B cell (primary cell): ENCODE data around the gene SH3RF3. TPM values are rescaled to one million over a fixed set of nuclear protein-coding genes. Genes with fewer than 3 reads are reported as not detected.

Experiments
- ATAC-seq: fragments of 200-7000 bp; cut with Tn5 transposase; one replicate; pipeline ENCODE4 v1.10.0; 2021; ENCODE audit warnings: low read depth, mild to moderate bottlenecking, moderate number of reproducible peaks, moderate library complexity
- CTCF ChIA-PET: fragments of 350-600 bp; sonication (Branson Sonifier 250); formaldehyde crosslinking; loops from one replicate; lab custom pipeline; 2021; ENCODE audit warnings: antibody characterized with exemption, inconsistent platforms; lab: Charles Lee
- POLR2A ChIA-PET: fragments of 350-600 bp; sonication (Branson Sonifier 250); formaldehyde crosslinking; loops from one replicate; lab custom pipeline; 2021; ENCODE audit warnings: antibody characterized with exemption; lab: Charles Lee
- DNase-seq: peaks from one replicate; pipeline ENCODE4 v3.0.0; 2013
- H2AFZ ChIP-seq: 2 replicates; pipeline ENCODE4 v1.6.1; 2012; ENCODE audit warnings: mild to moderate bottlenecking, low read depth, low read length; ENCODE audit not compliant: insufficient read depth, poor library complexity, severe bottlenecking
- H3K27ac ChIP-seq, 2 donors: 1 replicate in 1 of 2; 2 replicates in 1 of 2; pipeline ENCODE4 v1.5.1; 2012 to 2013; ENCODE audit warnings: low read length in 2 of 2, mild to moderate bottlenecking in 2 of 2, moderate library complexity in 1 of 2
- H3K27me3 ChIP-seq, 4 experiments: fragments of 200-600 bp in 1 of 4; sonication (generic) in 1 of 4; replicated peaks in 1 of 4; 1 replicate in 2 of 4; 2 replicates in 2 of 4; pipeline versions ENCODE4 v1.6.1 to v1.7.0; 2013 to 2016; ENCODE audit warnings: low read length in 3 of 4, mild to moderate bottlenecking in 2 of 4, mixed read lengths in 1 of 4, moderate library complexity in 1 of 4; ENCODE audit not compliant: insufficient read depth in 4 of 4, control insufficient read depth in 3 of 4; ENCODE audit errors: control extremely low read depth in 1 of 4
- H3K36me3 ChIP-seq, 2 experiments: replicated peaks in 1 of 2; 1 replicate in 1 of 2; 2 replicates in 1 of 2; pipeline versions ENCODE4 v1.6.1 to v1.7.1; 2013; ENCODE audit warnings: low read length in 1 of 2; ENCODE audit not compliant: insufficient read depth in 2 of 2, control insufficient read depth in 1 of 2; ENCODE audit errors: control extremely low read depth in 1 of 2, extremely low read depth in 1 of 2
- H3K4me1 ChIP-seq, 2 donors: fragments of 200-600 bp in 1 of 2; sonication (generic) in 1 of 2; 1 replicate in 1 of 2; 2 replicates in 1 of 2; pipeline versions ENCODE4 v1.5.1 to v1.6.1; 2013 to 2017; ENCODE audit warnings: low read length in 2 of 2; ENCODE audit not compliant: control insufficient read depth in 2 of 2, insufficient read depth in 2 of 2
- H3K4me2 ChIP-seq: replicated peaks from 2 replicates; pipeline ENCODE3; 2012; ENCODE audit warnings: mild to moderate bottlenecking, low read depth, low read length; ENCODE audit not compliant: poor library complexity, severe bottlenecking
- H3K4me3 ChIP-seq, 5 experiments: fragments of 200-600 bp in 1 of 5; sonication (generic) in 1 of 5; 1 replicate in 3 of 5; 2 replicates in 2 of 5; pipeline versions ENCODE4 v1.5.1 to v1.7.0; 2011 to 2016; ENCODE audit warnings: low read length in 4 of 5, mild to moderate bottlenecking in 4 of 5, low read depth in 2 of 5, control low read depth in 1 of 5, moderate library complexity in 1 of 5; ENCODE audit not compliant: insufficient read depth in 1 of 5; ENCODE audit errors: control extremely low read depth in 1 of 5, extremely low read depth in 1 of 5
- H3K79me2 ChIP-seq: fragments of 200-600 bp; sonication (generic); one replicate; pipeline ENCODE4 v1.6.0; 2016; ENCODE audit warnings: low read length; ENCODE audit not compliant: control insufficient read depth, insufficient read depth
- H3K9ac ChIP-seq: fragments of 200-600 bp; sonication (generic); 2 replicates; pipeline ENCODE4 v1.6.1; 2017; ENCODE audit warnings: mild to moderate bottlenecking, low read length, moderate library complexity
- H3K9me3 ChIP-seq, 3 donors: one replicate each; pipeline versions ENCODE4 v1.6.1 to v1.7.1; 2013; ENCODE audit warnings: low read length in 2 of 3; ENCODE audit not compliant: control insufficient read depth in 2 of 3, insufficient read depth in 1 of 3; ENCODE audit errors: control extremely low read depth in 1 of 3
- H4K20me1 ChIP-seq: 2 replicates; pipeline ENCODE4 v1.6.0; 2012; ENCODE audit warnings: mild to moderate bottlenecking, low read length; ENCODE audit not compliant: insufficient read depth, control insufficient read depth, poor library complexity, severe bottlenecking
- H3K27ac Mint-ChIP-seq: one replicate; pipeline ENCODE4 v1.8.0; 2021; ENCODE audit warnings: mixed read lengths
- H3K27me3 Mint-ChIP-seq: one replicate; pipeline ENCODE4 v1.8.0; 2021; ENCODE audit warnings: mixed read lengths
- H3K4me1 Mint-ChIP-seq: one replicate; pipeline ENCODE4 v1.8.0; 2021; ENCODE audit warnings: mixed read lengths
- H3K4me3 Mint-ChIP-seq: one replicate; pipeline ENCODE4 v1.8.0; 2021; ENCODE audit warnings: mixed read lengths
- H3K9me3 Mint-ChIP-seq: one replicate; pipeline ENCODE4 v1.8.0; 2022; ENCODE audit warnings: mixed read lengths; ENCODE audit not compliant: insufficient read depth
- CTCF ChIP-seq: fragments of 200-600 bp; IDR thresholded peaks from one replicate; pipeline ENCODE4 v1.8.0; 2022; ENCODE audit warnings: antibody characterized with exemption, mild to moderate bottlenecking
- EZH2 ChIP-seq: IDR thresholded peaks from 2 replicates; pipeline ENCODE4 v1.6.1; 2012; ENCODE audit warnings: borderline replicate concordance, low read depth, mild to moderate bottlenecking, moderate library complexity, low read length; ENCODE audit not compliant: insufficient read depth, poor library complexity, severe bottlenecking
- WGBS: methylation state at CpG from one replicate; pipeline ENCODE4 v1.1.5; 2013; ENCODE audit warnings: missing lambda C conversion rate; ENCODE audit not compliant: insufficient coverage; 5-methylcytosine and 5-hydroxymethylcytosine counted together
- intact Hi-C: fragments of 100-400 bp; cut with micrococcal nuclease; formaldehyde crosslinking; loops from one replicate; pipeline ENCODE4 v1.10.0; 2022
- polyA plus RNA-seq: library from polyadenylated mRNA; depleted of rRNA; stranded (reverse); fragments of >200 nt; gene quantifications from 2 replicates; pipeline ENCODE4 v1.2.3, GENCODE V29; 2012
- total RNA-seq, 2 donors: library from RNA; stranded (reverse); fragments of 120-200 nt in 1 of 2; gene quantifications; 1 replicate in 1 of 2; 2 replicates in 1 of 2; pipeline versions ENCODE4 v1.2.3 to v1.2.4, GENCODE V29; 2013 to 2022

SH3RF3 gene
- total and polyA plus RNA-seq, 2 donors (not counting 1 experiment from before 2014, with no cell fraction given) = 0.07 to 1.2 TPM

DNA sequence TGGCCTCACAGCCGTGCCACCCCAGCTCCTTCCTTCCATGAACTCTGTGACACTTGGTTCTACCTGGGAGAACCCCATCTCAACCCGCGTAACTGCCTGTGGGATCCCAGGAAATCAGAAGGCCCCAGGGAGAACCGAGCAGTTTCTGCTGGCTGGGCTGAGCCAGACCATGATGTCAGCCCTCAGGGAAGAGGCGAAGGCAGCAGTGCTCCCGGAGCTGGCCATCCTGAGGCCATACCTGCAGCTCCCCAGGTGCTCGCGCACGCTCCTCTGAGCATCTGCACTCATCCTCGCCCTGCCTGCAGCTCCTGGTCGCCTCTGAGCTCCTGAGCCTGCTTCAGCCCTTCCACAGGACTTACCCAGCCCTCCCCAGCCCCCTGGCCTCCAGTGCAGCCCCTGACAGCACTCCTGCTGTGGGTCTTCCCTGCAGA is 298.7 kb downstream of the SH3RF3 start:
- H3K4me3 Mint-ChIP-seq = no peak overlapping the region
- H3K9me3 Mint-ChIP-seq = no peaks in the 10 kb centered on the region
- Histone ChIP-seq H3K36me3 (no peaks in the 10 kb centered on the region), H3K4me2 (no peak overlapping the region), H3K9me3 (no peaks in the 10 kb centered on the region), H2AFZ (no peak overlapping the region), H3K9ac (no peak overlapping the region), H4K20me1 (no peaks in the 10 kb centered on the region), H3K27ac (no peak overlapping the region), H3K4me1 (no peaks in the 10 kb centered on the region), H3K4me3 (no peak overlapping the region), H3K79me2 (no peaks in the 10 kb centered on the region), H3K27me3 (no peaks in the 10 kb centered on the region)
- no peaks in the 10 kb centered on the region for H3K27me3 Mint-ChIP-seq
- no peaks in the 10 kb centered on the region for H3K4me1 Mint-ChIP-seq
- intact Hi-C loops = no loop called here
- DNase-seq (no peak), ATAC-seq (no peak)
- no peak overlapping the region for H3K27ac Mint-ChIP-seq
- ChIA-PET CTCF (no interaction called here), POLR2A (no interaction called here)
- no peak for TF ChIP-seq EZH2
- TF ChIP-seq CTCF = no peak
- WGBS = 90% methylated on average over 11 of the region's 11 CpGs

DNA sequence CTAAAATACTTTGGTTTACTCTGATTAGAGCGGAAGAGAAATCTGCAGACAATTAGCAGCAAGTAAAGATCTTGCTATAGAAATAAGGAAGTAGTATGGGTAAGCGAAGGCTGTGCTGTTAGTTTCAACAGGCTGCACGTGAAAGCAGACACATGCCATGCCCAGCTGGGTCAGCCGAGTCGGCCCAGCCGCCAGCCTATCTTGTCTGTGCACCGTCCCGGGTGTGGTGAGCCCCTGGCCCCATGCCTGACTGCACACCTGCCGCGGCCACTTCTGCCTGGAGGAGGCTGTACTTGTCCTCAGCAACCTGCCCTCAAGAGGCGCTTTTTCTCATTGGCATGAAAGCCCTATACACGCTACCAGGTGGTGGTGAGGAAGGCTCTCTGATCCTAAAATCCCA is 299.3 kb downstream of the SH3RF3 start:
- ChIA-PET CTCF (no interaction called here), POLR2A (no interaction called here)
- ATAC-seq (no peak), DNase-seq (no peak)
- H4K20me1 ChIP-seq = no peaks in the 10 kb centered on the region
- H3K27ac Mint-ChIP-seq = no peak overlapping the region
- H3K36me3 ChIP-seq = no peaks in the 10 kb centered on the region
- no peaks in the 10 kb centered on the region for H3K4me1 ChIP-seq
- no peaks in the 10 kb centered on the region for H3K27me3 Mint-ChIP-seq
- H3K9ac ChIP-seq = no peak overlapping the region
- no peak overlapping the region for H3K4me2 ChIP-seq
- H3K4me1 Mint-ChIP-seq = no peaks in the 10 kb centered on the region
- 87% methylated on average over 12 of the region's 12 CpGs for WGBS
- H3K79me2 ChIP-seq = no peaks in the 10 kb centered on the region
- no peak overlapping the region for H3K27ac ChIP-seq
- no peaks in the 10 kb centered on the region for H3K9me3 Mint-ChIP-seq
- no peaks in the 10 kb centered on the region for H3K9me3 ChIP-seq
- intact Hi-C loops = no loop called here
- no peak for TF ChIP-seq EZH2
- no peak overlapping the region for H2AFZ ChIP-seq
- H3K4me3 Mint-ChIP-seq = no peak overlapping the region
- H3K4me3 ChIP-seq = no peak overlapping the region
- H3K27me3 ChIP-seq = no peaks in the 10 kb centered on the region
